IMR-90 (cell line): Measurements from ENCODE around the gene CLIC4. TPM values are rescaled to one million over a fixed set of nuclear protein-coding genes. Genes with fewer than 3 reads are reported as not detected.

ENCODE experiments used
- ATAC-seq: fragments of 200-7000 bp; cut with Tn5 transposase; 2 replicates; pipeline ENCODE4 v1.9.1; 2020; ENCODE audit warnings: low read depth, mild to moderate bottlenecking, moderate library complexity
- BruUV-seq: library from RNA; stranded (reverse); fragments of 400-500 nt; replicated peaks from 2 replicates; lab custom pipeline; 2021; lab: Mats Ljungman, UMichigan
- CTCF ChIA-PET: fragments of 300-600 bp; formaldehyde crosslinking; extraction: SDS; loops from one replicate; lab custom pipeline; 2021; ENCODE audit warnings: antibody characterized with exemption; lab: Yijun Ruan, JAX
- POLR2A ChIA-PET: fragments of 300-600 bp; sonication (Branson Sonifier 250); formaldehyde crosslinking; loops from one replicate; lab custom pipeline; 2022; ENCODE audit warnings: antibody characterized with exemption; ENCODE audit not compliant: unreplicated experiment; lab: Charles Lee
- DNase-seq: peaks from one replicate; pipeline ENCODE4 v3.0.0; 2013
- H2AFZ ChIP-seq: replicated peaks from 2 replicates; pipeline ENCODE3; 2013; ENCODE audit warnings: low read length, mild to moderate bottlenecking; ENCODE audit not compliant: poor library complexity
- H2AK5ac ChIP-seq: 2 replicates; pipeline ENCODE4 v1.6.1; 2013; ENCODE audit warnings: low read depth, low read length, inconsistent platforms
- H2AK9ac ChIP-seq: replicated peaks from 2 replicates; pipeline ENCODE3; 2013; ENCODE audit warnings: mild to moderate bottlenecking, low read depth, low read length, moderate library complexity; ENCODE audit not compliant: poor library complexity
- H2BK120ac ChIP-seq: 2 replicates; pipeline ENCODE4 v1.6.1; 2013; ENCODE audit warnings: low read depth, low read length, inconsistent platforms
- H2BK15ac ChIP-seq: 3 replicates; pipeline ENCODE4 v1.6.1; 2013; ENCODE audit warnings: low read depth, low read length, inconsistent platforms
- H2BK20ac ChIP-seq: 2 replicates; pipeline ENCODE4 v1.6.1; 2013; ENCODE audit warnings: low read depth, mild to moderate bottlenecking, inconsistent platforms, low read length, moderate library complexity
- H2BK5ac ChIP-seq: 2 replicates; pipeline ENCODE4 v1.6.1; 2013; ENCODE audit warnings: mild to moderate bottlenecking, low read depth, low read length, inconsistent platforms; ENCODE audit not compliant: poor library complexity, severe bottlenecking
- H3K14ac ChIP-seq: replicated peaks from 2 replicates; pipeline ENCODE4 v1.6.1; 2013; ENCODE audit warnings: low read depth, low read length, inconsistent platforms
- H3K18ac ChIP-seq: 2 replicates; pipeline ENCODE4 v1.6.1; 2013; ENCODE audit warnings: low read depth, low read length, control low read depth
- H3K23ac ChIP-seq: 2 replicates; pipeline ENCODE4 v1.6.1; 2013; ENCODE audit warnings: low read depth, low read length, inconsistent platforms
- H3K27ac ChIP-seq: 2 replicates; pipeline ENCODE4 v1.5.1; 2013; ENCODE audit warnings: mild to moderate bottlenecking, control low read depth, low read length; ENCODE audit not compliant: insufficient read depth
- H3K27me3 ChIP-seq: 2 replicates; pipeline ENCODE4 v1.6.1; 2013; ENCODE audit warnings: low read length; ENCODE audit not compliant: control insufficient read depth, insufficient read depth
- H3K36me3 ChIP-seq: 2 replicates; pipeline ENCODE4 v1.6.1; 2013; ENCODE audit warnings: low read length, mixed read lengths; ENCODE audit not compliant: control insufficient read depth, insufficient read depth
- H3K4ac ChIP-seq: 2 replicates; pipeline ENCODE4 v1.6.1; 2013; ENCODE audit warnings: low read depth, low read length, inconsistent platforms
- H3K4me1 ChIP-seq: 2 replicates; pipeline ENCODE4 v1.6.1; 2013; ENCODE audit warnings: low read length, mixed read lengths; ENCODE audit not compliant: control insufficient read depth, insufficient read depth
- H3K4me2 ChIP-seq: 2 replicates; pipeline ENCODE4 v1.6.1; 2013; ENCODE audit warnings: low read depth, mild to moderate bottlenecking, control low read depth, low read length, moderate library complexity
- H3K4me3 ChIP-seq: 2 replicates; pipeline ENCODE4 v1.5.1; 2013; ENCODE audit warnings: low read depth, mild to moderate bottlenecking, control low read depth, low read length, moderate library complexity; ENCODE audit not compliant: insufficient read depth
- H3K56ac ChIP-seq: 2 replicates; pipeline ENCODE4 v1.6.1; 2013; ENCODE audit warnings: low read length, inconsistent platforms; ENCODE audit not compliant: insufficient read depth; ENCODE audit errors: extremely low read depth
- H3K79me1 ChIP-seq, 2 experiments: 2 replicates each; pipeline ENCODE4 v1.6.1; 2013; ENCODE audit warnings: low read length in 2 of 2, inconsistent platforms in 1 of 2, low read depth in 1 of 2
- H3K9ac ChIP-seq: 2 replicates; pipeline ENCODE4 v1.6.1; 2013; ENCODE audit warnings: low read depth, low read length, control low read depth
- H3K9me1 ChIP-seq: 2 replicates; pipeline ENCODE4 v1.6.1; 2013; ENCODE audit warnings: low read length, inconsistent platforms; ENCODE audit not compliant: insufficient read depth
- H3K9me3 ChIP-seq: 2 replicates; pipeline ENCODE4 v1.6.1; 2013; ENCODE audit warnings: low read length; ENCODE audit not compliant: control insufficient read depth, insufficient read depth
- H4K20me1 ChIP-seq: 2 replicates; pipeline ENCODE4 v1.6.1; 2013; ENCODE audit warnings: low read length, inconsistent platforms; ENCODE audit not compliant: insufficient read depth
- H4K5ac ChIP-seq: 2 replicates; pipeline ENCODE4 v1.6.1; 2013; ENCODE audit warnings: mild to moderate bottlenecking, low read depth, low read length, control low read depth
- H4K8ac ChIP-seq, 2 experiments: 2 replicates each; pipeline ENCODE4 v1.6.1; 2013; ENCODE audit warnings: low read depth in 2 of 2, low read length in 2 of 2, control low read depth in 1 of 2, inconsistent platforms in 1 of 2
- H4K91ac ChIP-seq: 2 replicates; pipeline ENCODE4 v1.6.1; 2013; ENCODE audit warnings: low read depth, low read length, inconsistent platforms; ENCODE audit not compliant: insufficient read depth
- BHLHE40 ChIP-seq: fragments of 150-350 bp; IDR thresholded peaks from 2 replicates; pipeline ENCODE4 v1.6.1; 2016; ENCODE audit warnings: mild to moderate bottlenecking, low read depth, low read length
- MXI1 ChIP-seq: IDR thresholded peaks from 2 replicates; pipeline ENCODE4 v1.6.1; 2012; ENCODE audit warnings: low read depth, mild to moderate bottlenecking, low read length, moderate library complexity, borderline replicate concordance
- SMC3 ChIP-seq: fragments of 150-350 bp; IDR thresholded peaks from 2 replicates; pipeline ENCODE4 v1.6.1; 2016; ENCODE audit warnings: low read depth, mild to moderate bottlenecking, antibody characterized with exemption, low read length, moderate library complexity
- WGBS, 2 experiments: methylation state at CpG; one replicate each; pipeline versions ENCODE4 v1.1.5 to v1.1.7; 2013; ENCODE audit warnings: missing lambda C conversion rate in 2 of 2; ENCODE audit not compliant: insufficient read length in 1 of 2; ENCODE audit errors: extremely low coverage in 2 of 2; 5-methylcytosine and 5-hydroxymethylcytosine counted together
- dilution Hi-C: fragments of 300-500 bp; cut with HindIII; formaldehyde crosslinking; loops from one replicate; pipeline ENCODE4 v1.14.3; 2018; ENCODE audit warnings: low sequenced_read_pairs; ENCODE audit not compliant: unreplicated experiment
- in situ Hi-C: fragments of 300-500 bp; cut with MboI; formaldehyde crosslinking; loops from 3 replicates; pipeline ENCODE4 v1.14.3; 2019; ENCODE audit warnings: low sequenced_read_pairs, inconsistent platforms, mixed read lengths
- intact Hi-C: fragments of 100-400 bp; cut with micrococcal nuclease; formaldehyde crosslinking; loops from 2 replicates; pipeline ENCODE4 v1.10.0; 2022
- polyA plus RNA-seq, 3 experiments: library from polyadenylated mRNA; depleted of rRNA; stranded (reverse); fragments of >200 nt; gene quantifications; 2 replicates each; pipeline ENCODE4 v1.2.3, GENCODE V29; 2012; ENCODE audit warnings: low replicate concordance in 1 of 3
- total RNA-seq: library from RNA; depleted of rRNA; stranded (reverse); fragments of >200 nt; gene quantifications from 2 replicates; pipeline ENCODE4 v1.2.3, GENCODE V29; 2012
- TF ChIP-seq, protein P1 (sequence below): fragments of 150-350 bp; IDR thresholded peaks from 2 replicates; pipeline ENCODE4 v1.6.1; 2017; ENCODE audit warnings: mild to moderate bottlenecking, antibody characterized with exemption, low read length, low read depth

Gene CLIC4
- total and polyA plus RNA-seq, 2 of the 4 experiments (the other 2 are of a cell fraction), result 242 to 392 TPM

DNA sequence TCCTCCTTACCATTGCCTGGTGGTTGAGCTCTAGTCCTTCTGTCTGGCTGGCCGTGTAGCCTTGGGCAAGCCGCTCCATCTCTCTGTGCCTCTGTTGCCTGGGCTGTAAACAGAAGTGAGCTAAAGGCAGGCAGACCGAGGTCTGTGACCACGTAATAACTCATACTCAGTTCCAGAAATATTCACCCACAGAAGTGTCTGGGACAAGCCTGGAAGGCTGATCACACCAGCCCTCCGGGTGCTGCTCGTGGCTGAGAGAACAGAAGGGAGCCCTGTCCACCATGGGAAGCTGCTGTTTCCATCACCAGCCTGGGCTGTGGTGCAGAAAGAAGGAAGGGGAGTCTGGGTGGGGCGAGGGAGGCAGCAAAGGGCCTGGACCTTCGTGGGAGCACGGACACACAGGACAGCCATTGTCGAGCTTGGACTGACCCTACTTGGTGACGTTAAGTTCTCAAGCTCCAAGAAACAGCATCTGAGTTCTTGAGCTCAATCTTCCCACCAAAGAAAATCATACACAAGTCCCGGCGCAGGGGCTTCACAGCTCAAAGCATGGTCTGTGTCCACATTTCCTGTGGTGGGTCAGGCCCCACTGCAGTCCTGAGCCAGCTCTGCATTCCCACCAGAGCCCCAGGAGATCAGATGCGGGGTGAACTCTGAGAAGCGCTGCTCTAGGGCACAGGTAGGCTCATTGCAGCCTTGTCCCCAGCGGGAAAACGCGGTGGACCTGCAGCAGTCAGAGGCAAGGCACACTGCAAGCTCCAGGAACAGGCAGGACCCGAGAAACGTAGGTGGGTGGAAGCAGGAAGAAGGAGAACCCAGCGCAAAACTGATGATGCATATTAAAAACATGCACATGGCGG, 123.0 kb downstream of the CLIC4 start:
- CTCF ChIA-PET, result interaction anchor here (0.9 kb wide), 2 partner anchors 30 to 38 kb away, joined by 3 read pairs; no protein-coding TSS in a partner anchor

More for the DNA sequence above, 123.0 kb downstream of the CLIC4 start:
- H3K9ac ChIP-seq, result no peak overlapping the region
- H2AFZ ChIP-seq, result peak overlapping the region; percentile 34
- TF ChIP-seq SMC3, result no peak
- TF ChIP-seq, protein P1, sequence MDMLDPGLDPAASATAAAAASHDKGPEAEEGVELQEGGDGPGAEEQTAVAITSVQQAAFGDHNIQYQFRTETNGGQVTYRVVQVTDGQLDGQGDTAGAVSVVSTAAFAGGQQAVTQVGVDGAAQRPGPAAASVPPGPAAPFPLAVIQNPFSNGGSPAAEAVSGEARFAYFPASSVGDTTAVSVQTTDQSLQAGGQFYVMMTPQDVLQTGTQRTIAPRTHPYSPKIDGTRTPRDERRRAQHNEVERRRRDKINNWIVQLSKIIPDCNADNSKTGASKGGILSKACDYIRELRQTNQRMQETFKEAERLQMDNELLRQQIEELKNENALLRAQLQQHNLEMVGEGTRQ, result no peak
- no peak for TF ChIP-seq BHLHE40
- no peak for TF ChIP-seq MXI1
- no peak overlapping the region for H2BK5ac ChIP-seq
- H3K23ac ChIP-seq, result no peak overlapping the region
- POLR2A ChIA-PET, result no interaction called here
- no peak overlapping the region for H3K18ac ChIP-seq
- BruUV-seq, result no TSS peak
- no peak overlapping the region for H3K14ac ChIP-seq
- H3K9me1 ChIP-seq, result peaks cover 4% of the 10 kb centered on the region; the same call in 1 of the 2 replicates
- no peak overlapping the region for H2BK15ac ChIP-seq
- H2AK9ac ChIP-seq, result no peak overlapping the region
- H4K8ac ChIP-seq, result no peak overlapping the region
- H3K4me2 ChIP-seq, result no peak overlapping the region
- WGBS, 2 experiments, result 70% methylated on average over 5 of the region's 22 CpGs; no CpG with 5 or more reads in 1 of the 2 experiments
- H3K4me1 ChIP-seq, result no peaks in the 10 kb centered on the region
- H4K20me1 ChIP-seq, result no peaks in the 10 kb centered on the region
- H4K91ac ChIP-seq, result no peak overlapping the region
- no peak overlapping the region for H3K4me3 ChIP-seq
- dilution Hi-C loops (no loop called here), intact Hi-C loops (no loop called here), in situ Hi-C loops (no loop called here)
- H3K27me3 ChIP-seq, result peaks cover 45% of the 10 kb centered on the region
- no peak overlapping the region for H3K4ac ChIP-seq
- H2AK5ac ChIP-seq, result no peak overlapping the region
- H3K56ac ChIP-seq, result no peak overlapping the region
- H3K36me3 ChIP-seq, result no peaks in the 10 kb centered on the region
- no peak overlapping the region for H4K5ac ChIP-seq
- no peak overlapping the region for H2BK120ac ChIP-seq
- H3K9me3 ChIP-seq, result no peaks in the 10 kb centered on the region
- no peak overlapping the region for H2BK20ac ChIP-seq
- no peak for DNase-seq
- ATAC-seq, result no peak
- no peaks in the 10 kb centered on the region for H3K79me1 ChIP-seq
- no peak overlapping the region for H3K27ac ChIP-seq
